ENCODE measurements around the gene KMT2B. TPM values are rescaled to one million over a fixed set of nuclear protein-coding genes. Genes with fewer than 3 reads are reported as not detected.

The KMT2B gene
- total RNA-seq, 1 experiment from 2014 or later = 10.8 TPM

DNA sequence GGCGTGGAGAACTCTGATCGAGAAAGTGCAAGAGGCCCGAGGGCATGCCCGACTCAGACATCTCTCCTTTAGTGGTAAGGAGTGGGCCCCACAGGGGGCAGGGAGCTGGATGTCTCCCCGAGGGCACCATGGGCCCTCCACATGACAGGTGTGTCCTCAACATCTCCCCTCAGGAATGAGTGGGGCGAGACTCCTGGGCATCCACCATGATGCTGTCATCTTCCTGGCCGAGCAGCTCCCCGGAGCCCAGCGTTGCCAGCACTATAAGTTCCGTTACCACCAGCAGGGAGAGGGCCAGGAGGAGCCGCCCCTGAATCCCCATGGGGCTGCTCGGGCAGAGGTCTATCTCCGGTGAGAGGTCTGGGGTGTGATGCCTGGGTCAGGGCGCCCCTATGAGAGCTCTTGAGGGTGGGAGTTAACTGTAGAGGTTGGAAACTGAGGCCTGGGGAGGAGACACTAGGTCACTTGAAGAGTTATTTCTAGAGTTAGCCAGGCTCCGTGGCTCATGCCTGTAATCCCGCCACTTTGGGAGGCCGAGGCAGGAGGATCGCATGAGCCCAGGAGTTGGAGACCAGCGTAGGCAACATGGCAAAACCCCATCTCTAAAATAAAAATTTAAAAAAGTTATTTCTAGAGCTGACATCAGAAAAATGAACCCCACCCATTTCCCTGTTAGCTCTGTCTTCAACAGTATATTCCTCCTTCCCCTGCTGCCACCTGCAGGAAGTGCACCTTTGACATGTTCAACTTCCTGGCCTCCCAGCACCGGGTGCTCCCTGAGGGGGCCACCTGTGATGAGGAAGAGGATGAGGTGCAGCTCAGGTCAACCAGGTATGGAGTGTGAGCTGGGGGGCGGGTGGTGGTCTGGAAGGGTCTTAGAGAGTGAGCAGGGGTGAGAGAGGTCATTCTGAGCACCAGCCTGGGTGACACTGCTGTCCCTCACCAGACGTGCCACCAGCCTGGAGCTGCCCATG, 19.4 kb downstream of the KMT2B start:
- DNase-seq (peak; percentile 18), ATAC-seq (no peak)
- H3K9me2 ChIP-seq (replicated peaks; ENCODE audit: low read length) = no peaks in the 10 kb centered on the region
- H3K36me3 ChIP-seq (ENCODE audit: low read depth, low read length) = no peaks in the 10 kb centered on the region; the same call in 1 of the 2 replicates
- H3K79me2 ChIP-seq (ENCODE audit: low read length) = no peaks in the 10 kb centered on the region
- no peaks in the 10 kb centered on the region for H3F3A ChIP-seq (ENCODE audit: low read length, unreplicated experiment)
- H3K4me3 ChIP-seq (ENCODE audit: low read length) = no peak overlapping the region
- H3K27ac ChIP-seq (ENCODE audit: low read length) = no peak overlapping the region
- no peaks in the 10 kb centered on the region for H3K27me3 ChIP-seq (ENCODE audit: low read length)
- POLR2A ChIA-PET (ENCODE audit: unreplicated experiment) = no interaction called here
- 0 out of 2 replicates have a peak, but pooled peaks cover 4% of the 10 kb centered on the region for H3K4me1 ChIP-seq (ENCODE audit: insufficient read depth, low read length)
- no TSS peak for BruUV-seq (replicated peaks)
- H3K9ac ChIP-seq (ENCODE audit: low read length) = no peak overlapping the region
- intact Hi-C loops (cut with micrococcal nuclease) = no loop called here
- H3K9me3 ChIP-seq (ENCODE audit: low read length) = no peaks in the 10 kb centered on the region
- no peak overlapping the region for H2AFZ ChIP-seq (ENCODE audit: low read length)
- no peaks in the 10 kb centered on the region for H4K20me1 ChIP-seq (ENCODE audit: low read length)
- CTCF ChIA-PET = interaction anchor here (0.5 kb wide), 1 partner anchor 43 kb away, joined by 3 read pairs; no protein-coding TSS in a partner anchor
- TF ChIP-seq EZH2 (IDR thresholded peaks at IDR 0.05; ENCODE audit: low read length, unreplicated experiment) = no peak
- TF ChIP-seq EZH2phosphoT487 (IDR thresholded peaks at IDR 0.05; ENCODE audit: borderline replicate concordance, low read length) = no peak
- TF ChIP-seq, protein P1, sequence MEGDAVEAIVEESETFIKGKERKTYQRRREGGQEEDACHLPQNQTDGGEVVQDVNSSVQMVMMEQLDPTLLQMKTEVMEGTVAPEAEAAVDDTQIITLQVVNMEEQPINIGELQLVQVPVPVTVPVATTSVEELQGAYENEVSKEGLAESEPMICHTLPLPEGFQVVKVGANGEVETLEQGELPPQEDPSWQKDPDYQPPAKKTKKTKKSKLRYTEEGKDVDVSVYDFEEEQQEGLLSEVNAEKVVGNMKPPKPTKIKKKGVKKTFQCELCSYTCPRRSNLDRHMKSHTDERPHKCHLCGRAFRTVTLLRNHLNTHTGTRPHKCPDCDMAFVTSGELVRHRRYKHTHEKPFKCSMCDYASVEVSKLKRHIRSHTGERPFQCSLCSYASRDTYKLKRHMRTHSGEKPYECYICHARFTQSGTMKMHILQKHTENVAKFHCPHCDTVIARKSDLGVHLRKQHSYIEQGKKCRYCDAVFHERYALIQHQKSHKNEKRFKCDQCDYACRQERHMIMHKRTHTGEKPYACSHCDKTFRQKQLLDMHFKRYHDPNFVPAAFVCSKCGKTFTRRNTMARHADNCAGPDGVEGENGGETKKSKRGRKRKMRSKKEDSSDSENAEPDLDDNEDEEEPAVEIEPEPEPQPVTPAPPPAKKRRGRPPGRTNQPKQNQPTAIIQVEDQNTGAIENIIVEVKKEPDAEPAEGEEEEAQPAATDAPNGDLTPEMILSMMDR (conservative IDR thresholded peaks at IDR 0.05; ENCODE audit: low read depth, low read length) = 0 out of 2 replicates have a peak, but pooled peaks have one; percentile 25
- H3K4me2 ChIP-seq (ENCODE audit: low read length) = no peak overlapping the region

GRCh38 chr19:35738021-35738886, 20.5 kb downstream of the KMT2B start:
- POLR2A ChIA-PET (ENCODE audit: unreplicated experiment) = no interaction called here
- TSS peak; percentile 43 for BruUV-seq (replicated peaks)

More at GRCh38 chr19:35738021-35738886, 20.5 kb downstream of the KMT2B start:
- H3K36me3 ChIP-seq (ENCODE audit: low read depth, low read length) = no peaks in the 10 kb centered on the region; the same call in 1 of the 2 replicates
- ATAC-seq = no peak
- no peaks in the 10 kb centered on the region for H3K79me2 ChIP-seq (ENCODE audit: low read length)
- TF ChIP-seq, protein P1 (conservative IDR thresholded peaks at IDR 0.05; ENCODE audit: low read depth, low read length) = no peak
- TF ChIP-seq EZH2phosphoT487 (IDR thresholded peaks at IDR 0.05; ENCODE audit: borderline replicate concordance, low read length) = no peak
- H3K4me3 ChIP-seq (ENCODE audit: low read length) = no peak overlapping the region
- no peaks in the 10 kb centered on the region for H3F3A ChIP-seq (ENCODE audit: low read length, unreplicated experiment)
- H4K20me1 ChIP-seq (ENCODE audit: low read length) = no peaks in the 10 kb centered on the region
- H3K4me1 ChIP-seq (ENCODE audit: insufficient read depth, low read length) = 0 out of 2 replicates have a peak, but pooled peaks cover 4% of the 10 kb centered on the region
- intact Hi-C loops (cut with micrococcal nuclease) = no loop called here
- H3K9ac ChIP-seq (ENCODE audit: low read length) = no peak overlapping the region
- no peaks in the 10 kb centered on the region for H3K27me3 ChIP-seq (ENCODE audit: low read length)
- H2AFZ ChIP-seq (ENCODE audit: low read length) = no peak overlapping the region
- H3K9me2 ChIP-seq (replicated peaks; ENCODE audit: low read length) = no peaks in the 10 kb centered on the region
- CTCF ChIA-PET = no interaction called here
- DNase-seq = no peak
- no peak overlapping the region for H3K4me2 ChIP-seq (ENCODE audit: low read length)
- H3K9me3 ChIP-seq (ENCODE audit: low read length) = no peaks in the 10 kb centered on the region
- no peak overlapping the region for H3K27ac ChIP-seq (ENCODE audit: low read length)

All from PC-3 (cell line).